ENCODE measurements around the gene PTPRZ1.
A peak's percentile ranks its signal among the peaks of the same experiment; 100 is the strongest.

The PTPRZ1 gene

DNA sequence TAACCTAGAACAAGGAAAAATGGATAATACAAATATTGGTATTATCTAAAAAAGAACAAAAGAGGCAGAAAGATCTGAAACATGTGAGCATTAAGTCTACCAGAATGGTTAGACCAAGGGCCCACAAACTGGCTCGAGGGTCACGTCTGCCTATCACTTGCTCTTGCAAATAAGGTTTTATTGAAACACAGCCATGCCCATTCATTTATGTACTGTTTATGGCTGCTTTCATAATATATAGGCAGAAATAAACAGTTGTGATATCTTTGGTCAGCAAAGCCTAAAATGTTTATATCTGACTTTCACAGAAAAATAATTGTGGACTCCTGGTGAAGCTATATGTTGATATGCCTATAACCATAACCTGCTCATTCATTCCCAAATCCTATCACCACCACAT is 199.3 kb downstream of the PTPRZ1 start:
- TF ChIP-seq, protein P1, sequence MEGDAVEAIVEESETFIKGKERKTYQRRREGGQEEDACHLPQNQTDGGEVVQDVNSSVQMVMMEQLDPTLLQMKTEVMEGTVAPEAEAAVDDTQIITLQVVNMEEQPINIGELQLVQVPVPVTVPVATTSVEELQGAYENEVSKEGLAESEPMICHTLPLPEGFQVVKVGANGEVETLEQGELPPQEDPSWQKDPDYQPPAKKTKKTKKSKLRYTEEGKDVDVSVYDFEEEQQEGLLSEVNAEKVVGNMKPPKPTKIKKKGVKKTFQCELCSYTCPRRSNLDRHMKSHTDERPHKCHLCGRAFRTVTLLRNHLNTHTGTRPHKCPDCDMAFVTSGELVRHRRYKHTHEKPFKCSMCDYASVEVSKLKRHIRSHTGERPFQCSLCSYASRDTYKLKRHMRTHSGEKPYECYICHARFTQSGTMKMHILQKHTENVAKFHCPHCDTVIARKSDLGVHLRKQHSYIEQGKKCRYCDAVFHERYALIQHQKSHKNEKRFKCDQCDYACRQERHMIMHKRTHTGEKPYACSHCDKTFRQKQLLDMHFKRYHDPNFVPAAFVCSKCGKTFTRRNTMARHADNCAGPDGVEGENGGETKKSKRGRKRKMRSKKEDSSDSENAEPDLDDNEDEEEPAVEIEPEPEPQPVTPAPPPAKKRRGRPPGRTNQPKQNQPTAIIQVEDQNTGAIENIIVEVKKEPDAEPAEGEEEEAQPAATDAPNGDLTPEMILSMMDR (IDR thresholded peaks at IDR 0.05; ENCODE audit: control insufficient read depth, insufficient read depth, low read depth, low read length, missing control alignments) = no peak
- no peak for DNase-seq (ENCODE audit: low read depth)
- no peak overlapping the region for H3K4me3 ChIP-seq (ENCODE audit: control insufficient read depth, low read depth, low read length)

DNA sequence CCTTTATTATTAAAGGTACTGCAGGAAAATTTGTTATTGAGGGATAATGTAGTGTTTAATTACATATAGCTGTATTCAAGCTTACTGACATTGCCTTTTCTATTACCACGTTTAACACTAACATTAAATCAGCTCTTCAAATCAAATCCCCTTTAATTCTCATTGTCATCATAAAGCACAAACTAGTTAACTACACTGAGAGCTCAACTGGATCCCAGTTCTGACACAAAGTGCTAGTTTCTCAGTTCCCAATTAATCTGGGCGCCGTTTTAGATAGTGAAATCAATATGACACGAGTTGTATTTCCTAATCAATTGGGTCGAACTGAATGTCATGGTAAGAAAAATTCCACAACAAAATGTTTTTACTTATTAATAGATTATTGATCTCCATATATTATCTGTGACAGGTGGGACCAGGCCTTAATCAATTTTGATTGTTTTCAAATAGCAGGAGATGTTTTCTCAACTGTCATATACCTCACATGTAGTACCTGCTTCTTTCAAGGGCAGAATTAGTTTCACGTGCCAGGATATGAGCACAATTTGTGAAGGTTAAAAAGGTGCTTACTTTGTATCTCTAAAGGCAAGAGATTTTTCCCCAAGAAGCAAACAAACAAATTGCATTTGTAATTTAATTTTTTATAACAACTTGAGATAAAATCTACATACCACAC is 200.1 kb downstream of the PTPRZ1 start:
- DNase-seq (ENCODE audit: low read depth) = no peak
- TF ChIP-seq, protein P1 (IDR thresholded peaks at IDR 0.05; ENCODE audit: control insufficient read depth, insufficient read depth, low read depth, low read length, missing control alignments) = no peak
- no peak overlapping the region for H3K4me3 ChIP-seq (ENCODE audit: control insufficient read depth, low read depth, low read length)

DNA sequence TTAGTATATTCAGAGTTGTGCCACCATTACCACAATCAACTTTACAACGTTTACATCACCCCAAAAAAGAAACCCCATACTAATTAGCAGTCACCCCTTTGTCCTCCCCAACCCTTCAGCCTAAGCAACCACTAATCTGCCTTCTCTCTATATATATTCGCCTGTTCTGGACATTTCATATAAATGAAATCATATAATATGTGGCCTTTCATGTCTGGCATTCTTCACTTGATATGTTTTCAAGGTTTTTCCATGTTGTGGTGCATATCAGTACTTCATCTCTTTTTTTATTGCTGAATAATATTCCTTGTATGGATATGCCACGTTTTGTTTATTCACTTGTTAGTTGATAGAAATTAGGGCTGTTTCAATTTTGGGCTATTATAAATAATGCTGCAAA is 200.7 kb downstream of the PTPRZ1 start:
- no peak for DNase-seq (ENCODE audit: low read depth)
- TF ChIP-seq, protein P1 (IDR thresholded peaks at IDR 0.05; ENCODE audit: control insufficient read depth, insufficient read depth, low read depth, low read length, missing control alignments) = no peak
- no peak overlapping the region for H3K4me3 ChIP-seq (ENCODE audit: control insufficient read depth, low read depth, low read length)

DNA sequence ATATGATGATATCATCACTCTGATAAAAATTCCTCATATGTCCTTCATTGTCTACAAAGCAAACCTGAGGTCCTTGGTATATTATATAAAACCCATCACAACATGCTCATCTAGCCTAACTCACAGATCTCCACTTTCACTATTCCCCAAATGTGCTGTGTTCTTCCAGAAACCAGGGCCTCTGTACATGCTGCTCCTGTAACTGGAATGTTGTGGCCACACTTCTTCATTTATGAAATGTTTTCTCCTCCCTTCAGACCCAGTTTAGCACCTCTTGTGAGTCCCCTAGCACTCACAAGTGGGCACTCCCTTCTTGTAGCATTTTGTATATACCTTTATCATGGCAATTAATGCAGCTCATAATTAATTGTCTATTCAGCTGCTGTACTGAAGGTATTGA is 209.2 kb downstream of the PTPRZ1 start:
- TF ChIP-seq, protein P1 (IDR thresholded peaks at IDR 0.05; ENCODE audit: control insufficient read depth, insufficient read depth, low read depth, low read length, missing control alignments) = no peak
- no peak overlapping the region for H3K4me3 ChIP-seq (ENCODE audit: control insufficient read depth, low read depth, low read length)
- no peak for DNase-seq (ENCODE audit: low read depth)

DNA sequence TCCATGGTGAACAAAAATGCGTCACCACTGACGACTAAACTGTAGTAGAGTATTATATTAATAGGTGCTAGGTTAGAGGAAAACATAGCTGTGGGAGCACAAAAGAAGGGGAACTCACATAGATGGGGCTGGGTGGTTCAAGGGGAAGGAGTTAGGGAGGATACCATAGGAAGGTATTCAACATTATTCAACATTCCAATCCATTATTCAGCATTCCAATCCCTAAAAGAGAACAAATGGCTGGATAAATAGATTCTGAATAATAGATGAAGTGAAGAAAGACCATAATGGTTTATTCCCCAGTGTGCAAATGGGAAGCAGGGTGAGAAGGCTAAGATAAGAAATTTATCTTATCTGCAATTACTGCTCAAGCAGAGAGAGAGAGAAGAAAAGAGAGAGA is 209.7 kb downstream of the PTPRZ1 start:
- no peak for DNase-seq (ENCODE audit: low read depth)
- H3K4me3 ChIP-seq (ENCODE audit: control insufficient read depth, low read depth, low read length) = no peak overlapping the region
- TF ChIP-seq, protein P1 (IDR thresholded peaks at IDR 0.05; ENCODE audit: control insufficient read depth, insufficient read depth, low read depth, low read length, missing control alignments) = no peak

DNA sequence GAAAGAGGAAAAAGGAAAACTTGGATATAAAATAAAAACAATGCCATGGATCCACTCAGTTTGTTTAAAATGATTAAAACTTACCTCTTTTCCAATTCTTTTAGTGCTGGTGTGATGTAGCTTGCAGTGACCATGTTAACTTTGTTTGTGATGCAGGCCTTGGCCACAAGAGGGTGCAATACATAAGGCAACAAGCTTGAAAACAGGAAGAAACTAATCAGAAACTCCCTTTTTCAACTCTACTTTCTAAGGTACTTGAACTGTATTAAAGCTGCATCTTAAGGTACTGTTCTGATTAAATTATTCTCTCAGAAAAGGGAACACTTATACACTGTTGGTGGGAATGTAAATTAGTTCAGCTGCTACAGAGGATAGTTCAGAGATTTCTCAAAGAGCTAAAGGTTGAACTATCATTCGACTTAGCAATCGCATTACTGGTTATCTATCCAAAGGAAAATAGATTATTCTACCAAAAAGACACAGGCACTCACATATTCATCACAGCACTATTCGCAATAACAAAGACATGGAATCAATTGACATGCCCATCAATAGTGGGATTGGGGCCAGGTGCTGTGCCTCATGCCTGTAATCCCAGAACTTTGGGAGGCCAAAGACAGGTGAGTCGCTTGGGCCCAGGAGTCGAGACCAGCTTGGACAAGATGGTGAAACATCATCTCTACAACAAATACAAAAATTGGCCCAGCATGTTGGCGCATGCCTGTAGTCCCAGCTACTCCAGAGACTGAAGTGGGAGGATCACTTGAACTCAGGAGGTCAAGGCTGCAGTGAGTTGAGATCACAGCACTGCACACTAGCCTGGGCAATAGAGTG is 220.2 kb downstream of the PTPRZ1 start:
- peak; percentile 59 for DNase-seq (ENCODE audit: low read depth)
- no peak overlapping the region for H3K4me3 ChIP-seq (ENCODE audit: control insufficient read depth, low read depth, low read length)
- TF ChIP-seq, protein P1 (IDR thresholded peaks at IDR 0.05; ENCODE audit: control insufficient read depth, insufficient read depth, low read depth, low read length, missing control alignments) = peak; percentile 89

Data from AG09309 (cell line).